Stomach smooth muscle (tissue), 2 donors: ENCODE data around the gene NUTF2.
"Not testable (repeated sequence)": the region's sequence is repeated elsewhere in the genome, so short reads cannot be mapped to it uniquely, and the experiment has no call there.

Source experiments
- H3K27ac ChIP-seq: one replicate; pipeline ENCODE4 v1.7.0; 2013; ENCODE audit warnings: mild to moderate bottlenecking, low read length, inconsistent platforms
- H3K27me3 ChIP-seq, 2 donors: one replicate each; pipeline ENCODE4 v1.7.0; 2013; ENCODE audit warnings: low read length in 2 of 2; ENCODE audit not compliant: insufficient read depth in 2 of 2, control insufficient read depth in 1 of 2
- H3K36me3 ChIP-seq, 2 donors: one replicate each; pipeline ENCODE4 v1.7.0; 2013; ENCODE audit warnings: low read length in 2 of 2; ENCODE audit not compliant: control insufficient read depth in 2 of 2, insufficient read depth in 2 of 2
- H3K4me1 ChIP-seq: one replicate; pipeline ENCODE4 v1.7.0; 2013; ENCODE audit warnings: low read length; ENCODE audit not compliant: control insufficient read depth, insufficient read depth
- H3K4me3 ChIP-seq, 2 donors: one replicate each; pipeline ENCODE4 v1.7.0; 2013; ENCODE audit warnings: low read length in 2 of 2
- H3K9ac ChIP-seq, 2 donors: one replicate each; pipeline ENCODE4 v1.7.0; 2013; ENCODE audit warnings: low read length in 2 of 2, mild to moderate bottlenecking in 1 of 2
- H3K9me3 ChIP-seq, 2 donors: one replicate each; pipeline ENCODE4 v1.7.0; 2013; ENCODE audit warnings: low read length in 2 of 2; ENCODE audit not compliant: control insufficient read depth in 2 of 2
- donor health status: healthy.
- donor health status: Pancreatic carcinoma.

Gene NUTF2

DNA sequence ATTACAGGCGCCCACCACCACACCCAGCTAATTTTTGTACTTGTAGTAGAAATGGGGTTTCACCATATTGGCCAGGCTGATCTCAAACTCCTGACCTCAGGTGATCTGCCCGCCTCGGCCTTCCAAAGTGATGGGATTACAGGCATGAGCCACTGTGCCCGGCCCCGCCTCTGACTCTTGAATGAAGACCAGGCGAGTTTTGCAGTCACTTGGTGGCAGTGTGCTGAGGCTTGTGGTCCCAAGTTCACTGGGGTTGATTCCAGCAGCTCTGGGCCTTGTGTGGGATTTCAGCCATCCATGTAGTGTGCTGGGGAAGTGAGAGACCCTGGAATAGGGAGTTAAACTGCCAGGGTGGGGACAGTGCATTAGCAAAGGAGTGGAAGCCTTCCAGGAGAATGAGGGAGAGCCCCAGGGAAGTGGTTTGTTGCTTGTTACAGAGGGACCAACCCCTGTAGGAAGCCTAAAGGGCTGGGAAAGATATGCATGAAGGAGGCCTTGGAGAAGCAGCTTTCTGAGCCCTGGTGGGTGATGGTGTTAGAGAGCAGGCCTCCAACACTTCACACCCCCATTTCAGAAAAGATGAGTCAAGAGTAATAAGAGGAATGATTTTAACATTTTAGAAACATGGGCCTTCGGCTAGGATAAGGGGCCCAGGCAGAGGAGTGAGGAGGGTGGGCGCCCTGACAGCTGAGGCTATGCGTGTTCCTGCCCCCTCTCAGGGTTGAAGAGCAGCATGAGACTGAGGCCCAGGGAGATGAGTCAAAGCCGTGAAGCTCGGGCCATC is 60.9 kb downstream of the NUTF2 start:
- Histone ChIP-seq H3K4me1 (no peaks in the 10 kb centered on the region), H3K9me3 (no peaks in the 10 kb centered on the region), H3K36me3 (peaks cover 25% of the 10 kb centered on the region in 2 donors), H3K4me3 (no peak overlapping the region), H3K27ac (no peak overlapping the region), H3K27me3 (no peaks in the 10 kb centered on the region), H3K9ac (no peak overlapping the region)

DNA sequence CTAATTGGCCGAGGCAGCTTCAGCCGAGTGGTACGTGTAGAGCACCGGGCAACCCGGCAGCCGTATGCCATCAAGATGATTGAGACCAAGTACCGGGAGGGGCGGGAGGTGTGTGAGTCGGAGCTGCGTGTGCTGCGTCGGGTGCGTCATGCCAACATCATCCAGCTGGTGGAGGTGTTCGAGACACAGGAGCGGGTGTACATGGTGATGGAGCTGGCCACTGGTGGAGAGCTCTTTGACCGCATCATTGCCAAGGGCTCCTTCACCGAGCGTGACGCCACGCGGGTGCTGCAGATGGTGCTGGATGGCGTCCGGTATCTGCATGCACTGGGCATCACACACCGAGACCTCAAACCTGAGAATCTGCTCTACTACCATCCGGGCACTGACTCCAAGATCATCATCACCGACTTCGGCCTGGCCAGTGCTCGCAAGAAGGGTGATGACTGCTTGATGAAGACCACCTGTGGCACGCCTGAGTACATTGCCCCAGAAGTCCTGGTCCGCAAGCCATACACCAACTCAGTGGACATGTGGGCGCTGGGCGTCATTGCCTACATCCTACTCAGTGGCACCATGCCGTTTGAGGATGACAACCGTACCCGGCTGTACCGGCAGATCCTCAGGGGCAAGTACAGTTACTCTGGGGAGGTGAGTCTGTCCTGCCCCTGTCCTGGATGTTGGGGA is 62.5 kb downstream of the NUTF2 start:
- Histone ChIP-seq H3K4me1 (no peaks in the 10 kb centered on the region), H3K36me3 (peaks cover 23 to 25% of the 10 kb centered on the region in 2 donors), H3K27me3 (no peaks in the 10 kb centered on the region), H3K9ac (no peak overlapping the region), H3K4me3 (no peak overlapping the region), H3K9me3 (no peaks in the 10 kb centered on the region), H3K27ac (no peak overlapping the region)

DNA sequence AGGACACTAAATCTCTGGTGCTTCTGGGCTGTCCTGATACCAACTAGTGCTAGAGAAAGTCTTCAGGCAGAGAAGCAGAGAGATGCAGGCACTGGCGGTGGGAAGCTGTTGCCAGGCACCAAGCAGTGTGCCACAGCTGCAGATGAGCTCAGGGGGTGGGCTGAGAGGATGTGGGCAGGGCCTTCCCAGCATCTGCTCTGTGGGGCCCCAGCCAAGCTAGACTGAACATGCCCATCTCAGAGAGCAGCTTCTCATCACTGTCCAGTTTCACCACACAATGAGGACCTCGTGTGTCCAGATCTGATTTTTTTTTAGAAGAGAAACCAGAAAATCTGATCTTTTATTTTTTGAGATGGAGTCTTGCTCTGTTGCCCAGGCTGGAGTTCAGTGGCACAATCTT is 63.4 kb downstream of the NUTF2 start:
- Histone ChIP-seq H3K9ac (no peak overlapping the region), H3K4me1 (no peaks in the 10 kb centered on the region), H3K4me3 (no peak overlapping the region), H3K27ac (no peak overlapping the region), H3K36me3 (peaks cover 23 to 25% of the 10 kb centered on the region in 2 donors), H3K27me3 (no peaks in the 10 kb centered on the region), H3K9me3 (no peaks in the 10 kb centered on the region)

DNA sequence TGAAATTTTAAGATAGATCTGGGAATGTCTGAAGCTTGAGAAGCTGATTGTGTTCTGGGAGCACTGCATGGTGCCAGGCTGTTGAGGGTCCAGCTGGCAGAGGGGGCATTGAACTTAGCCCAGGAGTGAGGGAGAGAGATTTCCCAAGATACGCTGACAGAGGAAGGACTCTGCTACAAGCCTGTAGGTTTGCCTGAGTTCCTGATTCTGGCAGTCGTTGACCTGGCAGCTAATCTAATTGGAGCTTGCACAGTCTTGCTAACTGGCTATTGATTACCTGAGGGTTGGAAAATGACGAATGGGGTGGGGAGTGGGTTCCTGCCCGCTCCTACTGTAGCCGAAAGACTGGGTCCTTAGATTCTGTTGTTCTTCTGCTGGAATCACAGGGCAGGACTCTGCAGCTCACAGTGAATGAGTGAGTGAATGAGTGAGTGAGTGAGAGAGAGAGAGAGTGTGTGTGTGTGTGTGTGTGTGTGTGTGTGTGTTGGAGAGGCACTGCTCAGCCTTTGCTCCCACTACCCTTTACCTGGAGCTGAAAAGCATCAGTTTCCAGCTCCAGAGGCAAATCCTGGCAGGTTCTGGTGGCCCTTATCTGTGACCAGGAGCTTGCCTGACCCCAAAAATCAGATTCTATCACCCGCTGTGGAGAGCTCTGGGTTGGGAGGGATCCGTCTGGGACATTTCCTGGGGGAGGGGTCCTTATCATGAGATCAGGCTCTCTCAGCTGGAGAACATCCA is 68.2 kb downstream of the NUTF2 start:
- no peaks in the 10 kb centered on the region for H3K27me3 ChIP-seq
- H3K4me3 ChIP-seq: no peak overlapping the region
- H3K27ac ChIP-seq: no peak overlapping the region
- H3K4me1 ChIP-seq: peaks cover 34% of the 10 kb centered on the region
- H3K36me3 ChIP-seq: peaks cover 16 to 23% of the 10 kb centered on the region in 2 donors
- no peak overlapping the region for H3K9ac ChIP-seq
- H3K9me3 ChIP-seq: no peaks in the 10 kb centered on the region

DNA sequence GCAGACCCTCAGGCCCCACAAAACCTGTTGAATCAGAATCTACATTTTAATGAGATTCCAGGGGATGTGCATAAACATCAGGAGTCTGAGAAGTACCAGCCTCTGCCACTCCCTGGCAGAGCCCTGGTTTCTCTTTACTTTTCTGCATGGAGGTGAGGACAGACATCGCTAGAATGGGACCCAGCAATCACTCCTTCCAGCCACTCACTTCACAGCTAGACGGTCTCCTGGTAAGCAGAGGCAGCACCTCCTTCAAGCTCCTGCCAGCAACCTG is 68.7 kb downstream of the NUTF2 start:
- H3K36me3 ChIP-seq: peaks cover 13 to 20% of the 10 kb centered on the region in 2 donors
- not testable (repeated sequence) for H3K4me3 ChIP-seq, H3K27me3 ChIP-seq, H3K9me3 ChIP-seq, H3K9ac ChIP-seq
- H3K27ac ChIP-seq: peak overlapping the region; percentile 71
- H3K4me1 ChIP-seq: peaks cover 35% of the 10 kb centered on the region

DNA sequence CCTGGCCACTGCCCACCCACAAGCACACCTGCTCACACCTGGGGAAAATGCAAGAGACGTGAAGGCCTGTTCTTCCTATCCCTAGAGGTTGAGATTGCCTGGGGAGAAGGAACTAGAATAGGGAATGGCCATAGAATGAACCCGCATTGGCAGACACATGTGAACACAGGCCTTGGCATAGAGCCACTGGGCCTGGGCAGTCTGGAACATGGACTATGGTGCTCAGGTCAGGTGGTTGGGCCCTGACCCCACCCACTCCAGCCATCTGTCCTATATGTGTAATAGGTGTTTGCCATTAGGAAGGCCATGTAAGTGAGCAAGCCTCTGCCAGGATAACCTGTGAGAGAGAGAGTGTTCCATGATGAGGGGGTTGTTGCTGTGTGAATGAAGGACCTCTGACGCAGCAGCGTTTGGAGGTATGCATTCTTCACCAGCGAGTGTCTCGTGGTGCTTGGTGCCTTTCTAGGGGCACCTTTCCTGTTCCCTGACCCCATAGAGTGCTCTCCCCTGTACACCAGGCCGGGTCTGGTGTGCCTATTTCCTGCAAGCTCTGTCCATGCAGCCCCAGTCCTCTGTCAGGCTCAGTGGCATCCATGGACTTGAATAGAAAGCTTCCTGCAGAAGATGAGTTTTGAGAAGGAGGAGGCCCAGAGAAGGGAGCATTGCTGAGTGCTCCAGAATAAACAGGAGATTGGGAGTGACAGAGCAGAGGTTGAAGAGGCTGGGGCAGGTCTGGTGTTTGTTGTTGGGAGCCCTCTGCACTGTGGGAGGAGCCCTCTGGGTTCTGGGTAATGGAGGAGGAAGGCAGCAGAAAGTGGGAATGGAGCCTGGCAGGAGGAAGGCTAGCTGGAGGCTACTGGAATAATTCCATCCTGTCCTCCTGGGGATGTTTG is 69.3 kb downstream of the NUTF2 start:
- Histone ChIP-seq H3K9me3 (no peaks in the 10 kb centered on the region), H3K4me1 (peaks cover 35% of the 10 kb centered on the region), H3K27ac (peak overlapping the region; percentile 71), H3K27me3 (no peaks in the 10 kb centered on the region), H3K9ac (no peak overlapping the region), H3K36me3 (peaks cover 13 to 15% of the 10 kb centered on the region in 2 donors), H3K4me3 (no peak overlapping the region)

DNA sequence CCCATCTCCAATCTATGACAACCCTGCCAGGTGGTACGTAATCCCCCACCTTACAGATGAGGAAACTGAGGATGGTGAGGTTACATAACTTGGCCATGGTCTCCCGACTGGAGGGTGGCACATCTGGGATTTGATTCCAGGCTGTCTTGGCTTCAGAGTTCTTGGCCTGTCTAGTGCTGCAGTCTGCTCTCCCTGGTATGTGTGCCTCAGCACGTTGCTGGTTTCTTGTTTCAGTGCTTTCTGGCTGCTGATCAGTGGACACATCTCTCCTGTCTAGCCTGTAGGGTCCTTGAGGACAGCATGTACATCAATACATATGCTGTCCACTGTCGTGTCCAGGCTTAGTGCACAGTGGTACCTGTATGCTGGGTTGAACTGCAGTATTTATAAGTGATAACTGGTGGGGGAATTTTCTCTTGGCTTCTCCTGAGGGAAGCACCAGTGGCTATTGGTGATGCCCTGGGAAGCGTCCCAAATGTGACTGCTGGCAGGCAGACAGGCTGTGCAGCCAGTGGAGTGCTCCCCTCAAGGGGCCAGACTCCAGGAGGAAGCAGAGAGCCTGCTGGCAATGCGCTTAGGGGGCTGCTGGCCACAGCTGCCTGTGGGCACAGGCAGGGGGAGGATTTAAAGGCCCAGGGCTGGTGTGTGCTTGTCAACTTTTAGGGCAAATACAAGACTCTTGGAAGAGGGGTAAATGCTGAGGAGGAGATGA is 70.6 kb downstream of the NUTF2 start:
- Histone ChIP-seq H3K9me3 (no peaks in the 10 kb centered on the region), H3K4me1 (peaks cover 37% of the 10 kb centered on the region), H3K36me3 (peaks cover 4 to 13% of the 10 kb centered on the region in 2 donors), H3K4me3 (peak overlapping the region in 1 of 2 donors; percentile 22), H3K27me3 (no peaks in the 10 kb centered on the region), H3K9ac (peak overlapping the region; percentile 17 to 64), H3K27ac (peak overlapping the region; percentile 71)

DNA sequence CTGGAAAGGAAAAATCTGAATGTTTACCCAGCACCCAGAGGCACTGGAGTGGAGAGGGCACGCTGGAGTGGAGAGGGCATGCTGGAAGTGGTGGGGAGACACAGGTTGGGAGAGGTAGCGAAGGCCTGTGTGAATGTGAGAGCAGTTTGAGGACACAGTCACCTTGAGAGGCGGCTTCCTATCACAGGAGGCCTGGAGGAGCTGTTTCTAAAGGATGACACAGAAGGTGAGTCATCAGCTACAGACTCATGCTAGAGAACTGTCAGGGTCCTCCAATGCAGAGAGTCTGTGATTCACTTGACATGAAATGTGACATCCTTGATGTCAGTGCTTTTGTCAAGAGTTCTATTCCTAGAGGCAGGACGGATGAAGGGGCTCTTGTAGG is 71.1 kb downstream of the NUTF2 start:
- H3K27me3 ChIP-seq: no peaks in the 10 kb centered on the region
- H3K27ac ChIP-seq: peak overlapping the region; percentile 71
- no peaks in the 10 kb centered on the region for H3K9me3 ChIP-seq
- peak overlapping the region in 1 of 2 donors; percentile 22 for H3K4me3 ChIP-seq
- H3K36me3 ChIP-seq: peaks cover 4 to 13% of the 10 kb centered on the region in 2 donors
- H3K9ac ChIP-seq: peak overlapping the region; percentile 17 to 64
- peaks cover 41% of the 10 kb centered on the region for H3K4me1 ChIP-seq

DNA sequence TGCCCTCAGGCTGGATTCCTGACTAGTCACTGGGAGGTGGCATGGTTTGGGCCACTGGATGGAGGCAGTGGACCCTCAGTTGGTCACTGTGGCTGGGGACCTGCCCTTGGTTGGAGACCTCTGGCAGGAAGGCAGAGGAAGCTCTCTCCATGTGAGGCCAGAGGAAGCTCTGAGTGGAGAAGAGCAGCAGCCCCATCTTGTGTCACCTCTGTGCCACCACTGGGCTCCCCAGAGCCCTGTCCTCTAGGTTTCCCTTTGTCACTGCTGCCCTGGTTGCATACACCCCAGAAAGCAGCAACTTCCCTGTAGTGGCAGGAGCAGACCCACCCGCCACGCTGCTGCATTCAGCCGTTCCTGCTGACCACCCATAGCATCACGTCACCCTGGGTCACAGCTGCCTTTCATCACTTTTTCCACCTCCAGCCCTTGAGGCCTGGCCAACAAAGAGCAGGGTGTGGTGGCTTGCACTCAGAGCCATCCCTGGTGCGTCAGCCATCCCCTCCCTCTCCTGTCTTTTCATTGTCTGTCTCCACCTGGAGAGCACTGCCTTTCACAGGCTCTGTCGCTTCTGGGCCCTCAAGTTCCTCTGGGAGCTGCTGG is 73.0 kb downstream of the NUTF2 start:
- Histone ChIP-seq H3K27me3 (no peaks in the 10 kb centered on the region), H3K9ac (peak overlapping the region in 1 of 2 donors; percentile 47), H3K4me1 (peaks cover 56% of the 10 kb centered on the region), H3K4me3 (no peak overlapping the region), H3K9me3 (no peaks in the 10 kb centered on the region), H3K27ac (peak overlapping the region; percentile 24), H3K36me3 (peaks cover 7 to 18% of the 10 kb centered on the region in 2 donors)
